Neural cell (in vitro differentiated cells): ENCODE data around the gene INO80D.

Source experiments
- CTCF ChIP-seq: fragments of 450-650 bp; IDR thresholded peaks from 2 replicates; pipeline ENCODE4 v1.5.1; 2014; ENCODE audit warnings: antibody characterized with exemption, mild to moderate bottlenecking, moderate library complexity; ENCODE audit not compliant: poor library complexity, severe bottlenecking
- EP300 ChIP-seq: fragments of 450-650 bp; conservative IDR thresholded peaks from 2 replicates; pipeline ENCODE4 v1.6.1; 2014; ENCODE audit warnings: antibody characterized with exemption, mild to moderate bottlenecking, moderate library complexity; ENCODE audit not compliant: poor library complexity, severe bottlenecking
- EZH2 ChIP-seq: fragments of 200-600, 300-800 bp; shearing (Covaris generic), sonication (generic); IDR thresholded peaks from 2 replicates; pipeline ENCODE4 v1.6.1; 2014; ENCODE audit warnings: antibody characterized with exemption, low read length, borderline replicate concordance, mild to moderate bottlenecking; ENCODE audit not compliant: insufficient read depth, poor library complexity, severe bottlenecking
- MXI1 ChIP-seq: fragments of 450-650 bp; conservative IDR thresholded peaks from 2 replicates; pipeline ENCODE4 v1.6.1; 2014; ENCODE audit warnings: antibody characterized with exemption, mild to moderate bottlenecking; ENCODE audit not compliant: poor library complexity, severe bottlenecking
- POLR2AphosphoS5 ChIP-seq: IDR thresholded peaks from 2 replicates; pipeline ENCODE4 v1.6.1; 2012
- RAD21 ChIP-seq: fragments of 450-650 bp; conservative IDR thresholded peaks from 2 replicates; pipeline ENCODE4 v1.6.1; 2014; ENCODE audit warnings: antibody characterized with exemption, mild to moderate bottlenecking, moderate library complexity
- REST ChIP-seq: IDR thresholded peaks from 2 replicates; pipeline ENCODE4 v1.6.1; 2012; ENCODE audit warnings: borderline replicate concordance
- SMC3 ChIP-seq: fragments of 450-650 bp; conservative IDR thresholded peaks from 2 replicates; pipeline ENCODE4 v1.6.1; 2014; ENCODE audit warnings: antibody characterized with exemption, mild to moderate bottlenecking, moderate library complexity; ENCODE audit not compliant: poor library complexity
- TAF1 ChIP-seq: IDR thresholded peaks from 2 replicates; pipeline ENCODE4 v1.6.1; 2012; ENCODE audit warnings: low read depth

GRCh38 chr2:205998583-205998982, 87.4 kb downstream of the INO80D start:
- TF ChIP-seq POLR2AphosphoS5 (no peak), CTCF (no peak), EZH2 (no peak), TAF1 (no peak), MXI1 (no peak), EP300 (no peak), SMC3 (no peak), REST (no peak), RAD21 (no peak)
